Measurements from ENCODE around the gene DDR1.

DNA sequence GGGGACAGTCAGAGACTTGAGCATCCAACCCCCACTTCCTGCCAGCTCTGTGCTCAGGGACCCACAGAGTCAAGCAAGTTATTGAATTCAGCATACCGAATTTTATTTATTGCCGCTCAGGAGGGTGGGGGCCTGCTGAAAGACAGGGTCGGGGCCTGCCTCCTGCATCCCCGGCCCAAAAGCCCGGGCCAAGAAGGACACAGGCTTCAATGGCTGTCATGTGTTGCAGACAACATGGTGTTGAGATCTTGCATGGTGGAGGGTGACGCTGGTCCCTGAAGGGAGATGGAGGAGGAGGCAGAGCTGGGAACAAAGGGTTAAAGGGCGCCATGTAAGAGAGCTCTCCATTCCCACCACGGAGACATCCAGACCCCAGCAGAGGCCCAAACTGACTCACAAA is 47.0 kb downstream of the DDR1 start:
- TF ChIP-seq, protein P1, sequence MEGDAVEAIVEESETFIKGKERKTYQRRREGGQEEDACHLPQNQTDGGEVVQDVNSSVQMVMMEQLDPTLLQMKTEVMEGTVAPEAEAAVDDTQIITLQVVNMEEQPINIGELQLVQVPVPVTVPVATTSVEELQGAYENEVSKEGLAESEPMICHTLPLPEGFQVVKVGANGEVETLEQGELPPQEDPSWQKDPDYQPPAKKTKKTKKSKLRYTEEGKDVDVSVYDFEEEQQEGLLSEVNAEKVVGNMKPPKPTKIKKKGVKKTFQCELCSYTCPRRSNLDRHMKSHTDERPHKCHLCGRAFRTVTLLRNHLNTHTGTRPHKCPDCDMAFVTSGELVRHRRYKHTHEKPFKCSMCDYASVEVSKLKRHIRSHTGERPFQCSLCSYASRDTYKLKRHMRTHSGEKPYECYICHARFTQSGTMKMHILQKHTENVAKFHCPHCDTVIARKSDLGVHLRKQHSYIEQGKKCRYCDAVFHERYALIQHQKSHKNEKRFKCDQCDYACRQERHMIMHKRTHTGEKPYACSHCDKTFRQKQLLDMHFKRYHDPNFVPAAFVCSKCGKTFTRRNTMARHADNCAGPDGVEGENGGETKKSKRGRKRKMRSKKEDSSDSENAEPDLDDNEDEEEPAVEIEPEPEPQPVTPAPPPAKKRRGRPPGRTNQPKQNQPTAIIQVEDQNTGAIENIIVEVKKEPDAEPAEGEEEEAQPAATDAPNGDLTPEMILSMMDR (IDR thresholded peaks at IDR 0.05), result no peak
- no peak for TF ChIP-seq EZH2 (IDR thresholded peaks at IDR 0.05)
- no peak for TF ChIP-seq EZH2phosphoT487 (IDR thresholded peaks at IDR 0.05)

All from neural progenitor cell (in vitro differentiated cells).